IMR-90 (cell line): ENCODE measurements around the gene TEDDM1. TPM values are rescaled to one million over a fixed set of nuclear protein-coding genes. Genes with fewer than 3 reads are reported as not detected.

Source experiments
- ATAC-seq: fragments of 200-7000 bp; cut with Tn5 transposase; 2 replicates; pipeline ENCODE4 v1.9.1; 2020; ENCODE audit warnings: low read depth, mild to moderate bottlenecking, moderate library complexity
- BruUV-seq: library from RNA; stranded (reverse); fragments of 400-500 nt; replicated peaks from 2 replicates; lab custom pipeline; 2021; lab: Mats Ljungman, UMichigan
- CTCF ChIA-PET: fragments of 300-600 bp; formaldehyde crosslinking; extraction: SDS; loops from one replicate; lab custom pipeline; 2021; ENCODE audit warnings: antibody characterized with exemption; lab: Yijun Ruan, JAX
- POLR2A ChIA-PET: fragments of 300-600 bp; sonication (Branson Sonifier 250); formaldehyde crosslinking; loops from one replicate; lab custom pipeline; 2022; ENCODE audit warnings: antibody characterized with exemption; ENCODE audit not compliant: unreplicated experiment; lab: Charles Lee
- DNase-seq: peaks from one replicate; pipeline ENCODE4 v3.0.0; 2013
- H2AFZ ChIP-seq: replicated peaks from 2 replicates; pipeline ENCODE3; 2013; ENCODE audit warnings: low read length, mild to moderate bottlenecking; ENCODE audit not compliant: poor library complexity
- H2AK5ac ChIP-seq: 2 replicates; pipeline ENCODE4 v1.6.1; 2013; ENCODE audit warnings: low read depth, low read length, inconsistent platforms
- H2AK9ac ChIP-seq: replicated peaks from 2 replicates; pipeline ENCODE3; 2013; ENCODE audit warnings: mild to moderate bottlenecking, low read depth, low read length, moderate library complexity; ENCODE audit not compliant: poor library complexity
- H2BK120ac ChIP-seq: 2 replicates; pipeline ENCODE4 v1.6.1; 2013; ENCODE audit warnings: low read depth, low read length, inconsistent platforms
- H2BK15ac ChIP-seq: 3 replicates; pipeline ENCODE4 v1.6.1; 2013; ENCODE audit warnings: low read depth, low read length, inconsistent platforms
- H2BK20ac ChIP-seq: 2 replicates; pipeline ENCODE4 v1.6.1; 2013; ENCODE audit warnings: low read depth, mild to moderate bottlenecking, inconsistent platforms, low read length, moderate library complexity
- H2BK5ac ChIP-seq: 2 replicates; pipeline ENCODE4 v1.6.1; 2013; ENCODE audit warnings: mild to moderate bottlenecking, low read depth, low read length, inconsistent platforms; ENCODE audit not compliant: poor library complexity, severe bottlenecking
- H3K14ac ChIP-seq: replicated peaks from 2 replicates; pipeline ENCODE4 v1.6.1; 2013; ENCODE audit warnings: low read depth, low read length, inconsistent platforms
- H3K18ac ChIP-seq: 2 replicates; pipeline ENCODE4 v1.6.1; 2013; ENCODE audit warnings: low read depth, low read length, control low read depth
- H3K23ac ChIP-seq: 2 replicates; pipeline ENCODE4 v1.6.1; 2013; ENCODE audit warnings: low read depth, low read length, inconsistent platforms
- H3K27ac ChIP-seq: 2 replicates; pipeline ENCODE4 v1.5.1; 2013; ENCODE audit warnings: mild to moderate bottlenecking, control low read depth, low read length; ENCODE audit not compliant: insufficient read depth
- H3K27me3 ChIP-seq: 2 replicates; pipeline ENCODE4 v1.6.1; 2013; ENCODE audit warnings: low read length; ENCODE audit not compliant: control insufficient read depth, insufficient read depth
- H3K36me3 ChIP-seq: 2 replicates; pipeline ENCODE4 v1.6.1; 2013; ENCODE audit warnings: low read length, mixed read lengths; ENCODE audit not compliant: control insufficient read depth, insufficient read depth
- H3K4ac ChIP-seq: 2 replicates; pipeline ENCODE4 v1.6.1; 2013; ENCODE audit warnings: low read depth, low read length, inconsistent platforms
- H3K4me1 ChIP-seq: 2 replicates; pipeline ENCODE4 v1.6.1; 2013; ENCODE audit warnings: low read length, mixed read lengths; ENCODE audit not compliant: control insufficient read depth, insufficient read depth
- H3K4me2 ChIP-seq: 2 replicates; pipeline ENCODE4 v1.6.1; 2013; ENCODE audit warnings: low read depth, mild to moderate bottlenecking, control low read depth, low read length, moderate library complexity
- H3K4me3 ChIP-seq: 2 replicates; pipeline ENCODE4 v1.5.1; 2013; ENCODE audit warnings: low read depth, mild to moderate bottlenecking, control low read depth, low read length, moderate library complexity; ENCODE audit not compliant: insufficient read depth
- H3K56ac ChIP-seq: 2 replicates; pipeline ENCODE4 v1.6.1; 2013; ENCODE audit warnings: low read length, inconsistent platforms; ENCODE audit not compliant: insufficient read depth; ENCODE audit errors: extremely low read depth
- H3K79me1 ChIP-seq, 2 experiments: 2 replicates each; pipeline ENCODE4 v1.6.1; 2013; ENCODE audit warnings: low read length in 2 of 2, inconsistent platforms in 1 of 2, low read depth in 1 of 2
- H3K9ac ChIP-seq: 2 replicates; pipeline ENCODE4 v1.6.1; 2013; ENCODE audit warnings: low read depth, low read length, control low read depth
- H3K9me1 ChIP-seq: 2 replicates; pipeline ENCODE4 v1.6.1; 2013; ENCODE audit warnings: low read length, inconsistent platforms; ENCODE audit not compliant: insufficient read depth
- H3K9me3 ChIP-seq: 2 replicates; pipeline ENCODE4 v1.6.1; 2013; ENCODE audit warnings: low read length; ENCODE audit not compliant: control insufficient read depth, insufficient read depth
- H4K20me1 ChIP-seq: 2 replicates; pipeline ENCODE4 v1.6.1; 2013; ENCODE audit warnings: low read length, inconsistent platforms; ENCODE audit not compliant: insufficient read depth
- H4K5ac ChIP-seq: 2 replicates; pipeline ENCODE4 v1.6.1; 2013; ENCODE audit warnings: mild to moderate bottlenecking, low read depth, low read length, control low read depth
- H4K8ac ChIP-seq, 2 experiments: 2 replicates each; pipeline ENCODE4 v1.6.1; 2013; ENCODE audit warnings: low read depth in 2 of 2, low read length in 2 of 2, control low read depth in 1 of 2, inconsistent platforms in 1 of 2
- H4K91ac ChIP-seq: 2 replicates; pipeline ENCODE4 v1.6.1; 2013; ENCODE audit warnings: low read depth, low read length, inconsistent platforms; ENCODE audit not compliant: insufficient read depth
- BHLHE40 ChIP-seq: fragments of 150-350 bp; IDR thresholded peaks from 2 replicates; pipeline ENCODE4 v1.6.1; 2016; ENCODE audit warnings: mild to moderate bottlenecking, low read depth, low read length
- CEBPB ChIP-seq: IDR thresholded peaks from 2 replicates; pipeline ENCODE4 v1.6.1; 2012; ENCODE audit warnings: low read depth, low read length, improper control_type of control experiment
- CHD1 ChIP-seq: IDR thresholded peaks from 2 replicates; pipeline ENCODE4 v1.6.1; 2012; ENCODE audit warnings: low read depth, low read length, improper control_type of control experiment
- FOS ChIP-seq: fragments of 150-350 bp; IDR thresholded peaks from 2 replicates; pipeline ENCODE4 v1.6.1; 2016; ENCODE audit warnings: low read depth, low read length
- MAFK ChIP-seq: IDR thresholded peaks from 2 replicates; pipeline ENCODE4 v1.6.1; 2012; ENCODE audit warnings: low read depth, low read length, improper control_type of control experiment
- MAZ ChIP-seq: IDR thresholded peaks from 2 replicates; pipeline ENCODE4 v1.6.1; 2012; ENCODE audit warnings: low read depth, mild to moderate bottlenecking, low read length, improper control_type of control experiment, moderate library complexity, borderline replicate concordance
- MXI1 ChIP-seq: IDR thresholded peaks from 2 replicates; pipeline ENCODE4 v1.6.1; 2012; ENCODE audit warnings: low read depth, mild to moderate bottlenecking, low read length, moderate library complexity, borderline replicate concordance
- NFE2L2 ChIP-seq: fragments of 150-350 bp; IDR thresholded peaks from 2 replicates; pipeline ENCODE4 v1.6.1; 2016; ENCODE audit warnings: low read depth, mild to moderate bottlenecking, low read length
- POLR2A ChIP-seq: IDR thresholded peaks from 2 replicates; pipeline ENCODE4 v1.6.1; 2012; ENCODE audit warnings: mild to moderate bottlenecking, low read depth, low read length
- RCOR1 ChIP-seq: IDR thresholded peaks from 2 replicates; pipeline ENCODE4 v1.6.1; 2012; ENCODE audit warnings: mild to moderate bottlenecking, low read length, improper control_type of control experiment; ENCODE audit not compliant: insufficient replicate concordance
- WGBS, 2 experiments: methylation state at CpG; one replicate each; pipeline versions ENCODE4 v1.1.5 to v1.1.7; 2013; ENCODE audit warnings: missing lambda C conversion rate in 2 of 2; ENCODE audit not compliant: insufficient read length in 1 of 2; ENCODE audit errors: extremely low coverage in 2 of 2; 5-methylcytosine and 5-hydroxymethylcytosine counted together
- dilution Hi-C: fragments of 300-500 bp; cut with HindIII; formaldehyde crosslinking; loops from one replicate; pipeline ENCODE4 v1.14.3; 2018; ENCODE audit warnings: low sequenced_read_pairs; ENCODE audit not compliant: unreplicated experiment
- in situ Hi-C: fragments of 300-500 bp; cut with MboI; formaldehyde crosslinking; loops from 3 replicates; pipeline ENCODE4 v1.14.3; 2019; ENCODE audit warnings: low sequenced_read_pairs, inconsistent platforms, mixed read lengths
- intact Hi-C: fragments of 100-400 bp; cut with micrococcal nuclease; formaldehyde crosslinking; loops from 2 replicates; pipeline ENCODE4 v1.10.0; 2022
- polyA plus RNA-seq, 3 experiments: library from polyadenylated mRNA; depleted of rRNA; stranded (reverse); fragments of >200 nt; gene quantifications; 2 replicates each; pipeline ENCODE4 v1.2.3, GENCODE V29; 2012; ENCODE audit warnings: low replicate concordance in 1 of 3
- total RNA-seq: library from RNA; depleted of rRNA; stranded (reverse); fragments of >200 nt; gene quantifications from 2 replicates; pipeline ENCODE4 v1.2.3, GENCODE V29; 2012

The TEDDM1 gene
- total and polyA plus RNA-seq, 2 of the 4 experiments (the other 2 are of a cell fraction): not detected

DNA sequence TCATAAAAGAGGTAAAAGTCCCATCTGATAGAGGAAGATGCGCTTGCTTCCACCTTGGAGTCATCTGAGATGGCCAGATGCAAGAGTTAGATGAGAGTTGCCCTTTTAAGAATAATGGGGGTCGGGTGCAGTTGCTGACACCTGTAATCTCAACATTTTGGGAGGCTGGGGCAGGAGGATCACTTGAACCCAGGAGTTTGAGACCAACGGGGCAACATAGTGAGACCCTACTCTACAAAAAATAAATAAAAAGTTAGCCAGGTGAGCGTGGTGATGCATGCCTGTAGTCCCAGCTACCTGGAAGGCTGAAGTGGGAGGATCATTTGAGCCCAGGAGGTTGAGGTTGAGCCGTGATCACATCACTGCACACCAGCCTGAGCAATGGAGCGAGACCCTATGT lies 13.5 kb upstream of the TEDDM1 start:
- Histone ChIP-seq H2BK5ac (no peak overlapping the region), H2AK9ac (no peak overlapping the region), H4K8ac (no peak overlapping the region), H3K4me1 (no peaks in the 10 kb centered on the region), H3K23ac (no peak overlapping the region), H3K4me2 (no peak overlapping the region), H2AFZ (no peak overlapping the region), H2AK5ac (no peak overlapping the region), H3K4ac (no peak overlapping the region), H2BK15ac (no peak overlapping the region), H3K27me3 (no peaks in the 10 kb centered on the region; the same call in 1 of the 2 replicates), H2BK120ac (no peak overlapping the region), H3K36me3 (no peaks in the 10 kb centered on the region), H3K9me3 (no peaks in the 10 kb centered on the region), H3K9ac (no peak overlapping the region), H3K9me1 (no peaks in the 10 kb centered on the region), H3K18ac (no peak overlapping the region), H3K56ac (no peak overlapping the region), H3K27ac (no peak overlapping the region), H3K79me1 (no peaks in the 10 kb centered on the region), H3K4me3 (no peak overlapping the region), H4K5ac (no peak overlapping the region), H4K20me1 (no peaks in the 10 kb centered on the region), H2BK20ac (no peak overlapping the region), H3K14ac (no peak overlapping the region), H4K91ac (no peak overlapping the region)
- ATAC-seq: no peak
- no TSS peak for BruUV-seq
- TF ChIP-seq FOS: no peak
- no peak for TF ChIP-seq NFE2L2
- no peak for TF ChIP-seq RCOR1
- TF ChIP-seq MXI1: no peak
- no peak for TF ChIP-seq POLR2A
- no peak for TF ChIP-seq CHD1
- TF ChIP-seq MAZ: no peak
- no peak for TF ChIP-seq BHLHE40
- no peak for TF ChIP-seq CEBPB
- TF ChIP-seq MAFK: no peak
- in situ Hi-C loops (no loop called here), intact Hi-C loops (no loop called here), dilution Hi-C loops (no loop called here)
- no peak for DNase-seq
- ChIA-PET CTCF (interaction anchor here (1.5 kb wide), 1 partner anchor 17 kb away, joined by 3 read pairs; no protein-coding TSS in a partner anchor), POLR2A (no interaction called here)
- no CpG with 5 or more reads among the region's 6 CpGs for WGBS, 2 experiments
